Transverse colon (tissue), 4 donors: ENCODE results near the gene RBFOX2. TPM values are rescaled to one million over a fixed set of nuclear protein-coding genes. Genes with fewer than 3 reads are reported as not detected.

Source experiments
- DNase-seq: peaks from one replicate; pipeline ENCODE4 v3.0.0-alpha.2; 2019
- H3K27ac ChIP-seq, 4 donors: fragments of 200-600 bp; sonication (generic); 2 replicates each; pipeline ENCODE4 v1.5.1; 2016 to 2018; ENCODE audit warnings: inconsistent platforms in 4 of 4
- H3K27me3 ChIP-seq: fragments of 200-600 bp; sonication (generic); 2 replicates; pipeline ENCODE4 v1.5.1; 2017; ENCODE audit warnings: inconsistent platforms
- H3K36me3 ChIP-seq, 4 donors: fragments of 200-600 bp; sonication (generic); 2 replicates each; pipeline ENCODE4 v1.5.1; 2017 to 2019; ENCODE audit warnings: inconsistent platforms in 4 of 4
- H3K4me1 ChIP-seq, 4 donors: fragments of 200-600 bp; sonication (generic); 2 replicates each; pipeline ENCODE4 v1.5.1; 2017 to 2020; ENCODE audit warnings: inconsistent platforms in 4 of 4
- H3K4me3 ChIP-seq, 4 donors: fragments of 200-600 bp; sonication (generic); 1 replicate in 1 of 4; 2 replicates in 3 of 4; pipeline versions ENCODE4 v1.5.1 to v1.6.1; 2017 to 2019; ENCODE audit warnings: inconsistent platforms in 4 of 4
- H3K9me3 ChIP-seq, 2 donors: fragments of 200-600 bp; sonication (generic); 2 replicates each; pipeline ENCODE4 v1.5.1; 2017 to 2019; ENCODE audit warnings: inconsistent platforms in 2 of 2
- CTCF ChIP-seq, 5 experiments: fragments of 200-600 bp in 3 of 5; fragments of 450-650 bp in 2 of 5; sonication (generic) in 3 of 5; IDR thresholded peaks; 1 replicate in 2 of 5; 2 replicates in 3 of 5; pipeline ENCODE4 v1.5.1; 2016 to 2017; ENCODE audit warnings: antibody characterized with exemption in 5 of 5, inconsistent platforms in 3 of 5, mild to moderate bottlenecking in 2 of 5, moderate library complexity in 1 of 5
- EP300 ChIP-seq: sonication (generic); formaldehyde crosslinking; IDR thresholded peaks from one replicate; pipeline ENCODE4 v1.6.1; 2017; ENCODE audit warnings: antibody characterized with exemption, low read depth
- POLR2A ChIP-seq: fragments of 450-650 bp; IDR thresholded peaks from one replicate; pipeline ENCODE4 v1.6.1; 2016; ENCODE audit warnings: antibody characterized with exemption, mild to moderate bottlenecking, moderate library complexity
- POLR2AphosphoS5 ChIP-seq, 3 donors: sonication (generic); formaldehyde crosslinking; IDR thresholded peaks; one replicate each; pipeline ENCODE4 v1.6.1; 2016; ENCODE audit warnings: antibody characterized with exemption in 3 of 3
- WGBS, 2 donors: methylation state at CpG; one replicate each; pipeline ENCODE4 v1.1.5; 2018; ENCODE audit warnings: low coverage in 1 of 2; 5-methylcytosine and 5-hydroxymethylcytosine counted together
- in situ Hi-C, 4 donors: fragments of 200-750 bp; cut with MboI; loops; one replicate each; pipeline versions ENCODE4 v1.15.0 to v1.15.1; 2017; ENCODE audit warnings: low sequenced_read_pairs in 3 of 4, low pct_ligation_motif_present in 1 of 4, low pct_unique_long_range_greater_than_20kb in 1 of 4
- intact Hi-C: fragments of 100-400 bp; cut with DNase I; formaldehyde crosslinking; loops from one replicate; pipeline ENCODE4 v1.15.1; 2023; ENCODE audit warnings: low total_unique reads
- total RNA-seq, 4 donors: library from RNA; depleted of rRNA; stranded (reverse); fragments of >200 nt; gene quantifications; one replicate each; pipeline ENCODE4 v1.1.0, GENCODE V29; 2016

Gene RBFOX2
- total RNA-seq, 4 donors from 2014 or later = 27.3 to 61.1 (median 43.1) TPM

GRCh38 chr22:35736166-35736565 lies 292.5 kb downstream of the RBFOX2 start:
- Histone ChIP-seq H3K27ac (no peak overlapping the region), H3K4me1 (peaks cover 0 to 7% (median 3%) of the 10 kb centered on the region in 4 donors), H3K9me3 (no peaks in the 10 kb centered on the region), H3K36me3 (no peaks in the 10 kb centered on the region), H3K4me3 (no peak overlapping the region), H3K27me3 (no peaks in the 10 kb centered on the region)
- 87 to 100% methylated on average over 1 to 5 of the region's 5 CpGs for WGBS, 2 donors
- TF ChIP-seq POLR2A (no peak), CTCF (IDR thresholded peaks at IDR 0.05) (no peak), POLR2AphosphoS5 (IDR thresholded peaks at IDR 0.05) (no peak), EP300 (no peak)
- in situ Hi-C loops = loop anchor here in 1 of 4 donors (25.0 kb wide), 1 partner anchor 324 kb away; the partner anchor contains the start of gene MCM5
- intact Hi-C loops = no loop called here
- no peak for DNase-seq

GRCh38 chr22:35735542-35735941 lies 293.1 kb downstream of the RBFOX2 start:
- H3K4me3 ChIP-seq = no peak overlapping the region
- in situ Hi-C loops = loop anchor here in 1 of 4 donors (25.0 kb wide), 1 partner anchor 323 kb away; the partner anchor contains the start of gene MCM5
- H3K36me3 ChIP-seq = no peaks in the 10 kb centered on the region
- 79 to 90% methylated on average over 1 of the region's 1 CpG for WGBS, 2 donors
- H3K27me3 ChIP-seq = no peaks in the 10 kb centered on the region
- peaks cover 0 to 7% (median 3%) of the 10 kb centered on the region in 4 donors for H3K4me1 ChIP-seq
- no peaks in the 10 kb centered on the region for H3K9me3 ChIP-seq
- TF ChIP-seq POLR2AphosphoS5 (IDR thresholded peaks at IDR 0.05) (no peak), EP300 (no peak), CTCF (IDR thresholded peaks at IDR 0.05) (no peak), POLR2A (no peak)
- intact Hi-C loops = no loop called here
- DNase-seq = no peak
- no peak overlapping the region for H3K27ac ChIP-seq

GRCh38 chr22:35734517-35734827 lies 294.2 kb downstream of the RBFOX2 start:
- H3K27me3 ChIP-seq = no peaks in the 10 kb centered on the region
- H3K4me3 ChIP-seq = no peak overlapping the region
- no peak overlapping the region for H3K27ac ChIP-seq
- DNase-seq = no peak
- WGBS, 2 donors = 81 to 82% methylated on average over 5 to 7 of the region's 7 CpGs
- H3K9me3 ChIP-seq = no peaks in the 10 kb centered on the region
- TF ChIP-seq EP300 = no peak
- no peak for TF ChIP-seq POLR2A
- TF ChIP-seq POLR2AphosphoS5 (IDR thresholded peaks at IDR 0.05) = no peak
- TF ChIP-seq CTCF (IDR thresholded peaks at IDR 0.05) = no peak
- in situ Hi-C loops (loop anchor here in 1 of 4 donors (25.0 kb wide), 1 partner anchor 322 kb away; the partner anchor contains the start of gene MCM5), intact Hi-C loops (no loop called here)
- peaks cover 0 to 7% (median 3%) of the 10 kb centered on the region in 4 donors for H3K4me1 ChIP-seq
- no peaks in the 10 kb centered on the region for H3K36me3 ChIP-seq

DNA sequence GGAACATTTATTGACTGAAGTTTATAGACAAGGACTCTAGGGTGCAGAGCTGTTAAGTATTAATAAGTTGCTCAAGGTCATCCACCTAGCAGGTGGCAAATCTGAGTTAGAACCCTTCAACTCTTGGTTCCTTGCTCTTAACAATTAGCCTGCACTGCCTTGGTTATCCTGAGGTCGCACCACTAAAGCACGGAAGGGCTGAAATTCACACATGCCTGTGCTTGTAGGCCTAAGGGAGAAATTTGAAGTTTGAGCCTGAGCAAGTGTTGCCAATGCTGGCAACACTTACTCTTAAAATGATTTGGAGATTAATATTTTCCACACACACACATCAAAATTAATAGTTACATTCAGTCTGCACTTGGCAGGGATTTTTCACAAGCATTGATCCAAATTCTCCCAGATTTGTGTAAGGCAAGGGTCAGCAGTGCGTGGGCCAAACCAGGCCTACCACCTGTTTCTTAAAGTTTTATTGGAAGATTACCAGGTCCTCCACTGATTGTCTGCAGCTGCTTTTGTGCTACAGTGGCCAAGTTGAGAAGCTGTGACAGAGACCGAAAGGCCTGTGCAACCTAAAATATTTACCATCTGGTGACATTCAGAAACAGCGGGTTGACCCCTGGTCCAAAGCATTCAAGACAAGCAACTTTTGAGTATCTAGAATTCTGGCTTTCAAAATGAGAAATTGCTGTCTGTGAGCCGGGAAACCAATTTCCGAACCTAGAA lies 294.7 kb downstream of the RBFOX2 start:
- in situ Hi-C loops (loop anchor here in 1 of 4 donors (25.0 kb wide), 1 partner anchor 322 kb away; the partner anchor contains the start of gene MCM5), intact Hi-C loops (no loop called here)
- H3K27me3 ChIP-seq = no peaks in the 10 kb centered on the region
- no peaks in the 10 kb centered on the region for H3K36me3 ChIP-seq
- WGBS, 2 donors = 68% methylated on average over 7 of the region's 7 CpGs; no CpG with 5 or more reads in 1 of the 2 donors
- H3K4me3 ChIP-seq = no peak overlapping the region
- no peaks in the 10 kb centered on the region for H3K9me3 ChIP-seq
- no peak overlapping the region for H3K27ac ChIP-seq
- H3K4me1 ChIP-seq = peaks cover 0 to 7% (median 3%) of the 10 kb centered on the region in 4 donors
- TF ChIP-seq EP300 (no peak), POLR2AphosphoS5 (IDR thresholded peaks at IDR 0.05) (no peak), CTCF (IDR thresholded peaks at IDR 0.05) (peak in 1 of 5 experiments; percentile 17), POLR2A (no peak)
- no peak for DNase-seq
